WTC11 (cell line): ENCODE results near the gene PLPPR4.

ENCODE experiments used
- CREM ChIP-seq: sonication (generic); formaldehyde crosslinking; IDR thresholded peaks from 2 replicates; pipeline ENCODE4 v1.8.1; 2022; ENCODE audit warnings: mild to moderate bottlenecking, missing genetic modification reagents, moderate library complexity
- CTCF ChIP-seq: fragments of 200-600 bp; IDR thresholded peaks from 2 replicates; pipeline ENCODE4 v1.8.0; 2022; ENCODE audit warnings: antibody characterized with exemption
- ELF4 ChIP-seq: sonication (generic); formaldehyde crosslinking; IDR thresholded peaks from 2 replicates; pipeline ENCODE4 v1.8.1; 2022; ENCODE audit warnings: low read depth, mild to moderate bottlenecking, moderate library complexity, missing genetic modification reagents
- MAX ChIP-seq: sonication (generic); formaldehyde crosslinking; IDR thresholded peaks from 2 replicates; pipeline ENCODE4 v1.8.0; 2022; ENCODE audit warnings: mild to moderate bottlenecking, missing genetic modification reagents
- ZNF121 ChIP-seq: sonication (generic); formaldehyde crosslinking; IDR thresholded peaks from 2 replicates; pipeline ENCODE4 v1.8.0; 2023; ENCODE audit warnings: missing genetic modification reagents

GRCh38 chr1:99352821-99353220, 88.5 kb downstream of the PLPPR4 start:
- TF ChIP-seq CTCF (no peak), ELF4 (CRISPR knock-in tag) (no peak), MAX (CRISPR knock-in tag) (no peak), CREM (no peak), ZNF121 (no peak)
